Measurements from ENCODE around the gene PDIA5.

DNA sequence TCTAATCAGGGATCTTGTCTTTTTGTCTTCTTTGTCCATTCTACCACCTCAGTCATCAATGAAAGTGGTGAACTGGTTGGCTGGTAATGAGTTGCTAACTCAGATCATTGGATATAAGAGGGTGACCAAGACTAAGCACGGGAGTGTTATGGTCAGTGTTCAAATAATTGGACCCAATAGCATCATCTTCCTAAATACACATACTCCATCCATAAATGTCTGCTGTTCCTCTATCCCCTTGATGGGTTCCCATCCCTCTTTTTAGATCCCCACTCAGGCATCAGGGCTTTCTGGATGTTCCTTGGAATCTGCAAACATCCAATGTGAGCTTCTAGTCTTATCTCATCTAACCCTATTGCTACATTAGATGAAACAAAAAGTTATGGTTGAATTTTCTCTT is 42.8 kb upstream of the PDIA5 start:
- TF ChIP-seq REST (IDR thresholded peaks at IDR 0.05; ENCODE audit: insufficient replicate concordance, low read depth) (no peak), POLR2AphosphoS5 (IDR thresholded peaks at IDR 0.05; ENCODE audit: low read depth) (no peak), SPI1 (IDR thresholded peaks at IDR 0.05; ENCODE audit: borderline replicate concordance, low read depth) (no peak), GABPA (IDR thresholded peaks at IDR 0.05; ENCODE audit: low read depth) (no peak)
- TF ChIP-seq, protein P1, sequence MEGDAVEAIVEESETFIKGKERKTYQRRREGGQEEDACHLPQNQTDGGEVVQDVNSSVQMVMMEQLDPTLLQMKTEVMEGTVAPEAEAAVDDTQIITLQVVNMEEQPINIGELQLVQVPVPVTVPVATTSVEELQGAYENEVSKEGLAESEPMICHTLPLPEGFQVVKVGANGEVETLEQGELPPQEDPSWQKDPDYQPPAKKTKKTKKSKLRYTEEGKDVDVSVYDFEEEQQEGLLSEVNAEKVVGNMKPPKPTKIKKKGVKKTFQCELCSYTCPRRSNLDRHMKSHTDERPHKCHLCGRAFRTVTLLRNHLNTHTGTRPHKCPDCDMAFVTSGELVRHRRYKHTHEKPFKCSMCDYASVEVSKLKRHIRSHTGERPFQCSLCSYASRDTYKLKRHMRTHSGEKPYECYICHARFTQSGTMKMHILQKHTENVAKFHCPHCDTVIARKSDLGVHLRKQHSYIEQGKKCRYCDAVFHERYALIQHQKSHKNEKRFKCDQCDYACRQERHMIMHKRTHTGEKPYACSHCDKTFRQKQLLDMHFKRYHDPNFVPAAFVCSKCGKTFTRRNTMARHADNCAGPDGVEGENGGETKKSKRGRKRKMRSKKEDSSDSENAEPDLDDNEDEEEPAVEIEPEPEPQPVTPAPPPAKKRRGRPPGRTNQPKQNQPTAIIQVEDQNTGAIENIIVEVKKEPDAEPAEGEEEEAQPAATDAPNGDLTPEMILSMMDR (IDR thresholded peaks at IDR 0.05; ENCODE audit: insufficient read depth, low read length): no peak
